ACC112 (cell line): Measurements from ENCODE around the gene UBAC1.
A peak's percentile ranks its signal among the peaks of the same experiment; 100 is the strongest.

Experiments
- H2AFZ ChIP-seq: fragments of 200-600 bp; sonication (generic); one replicate; pipeline ENCODE4 v1.6.0; 2017; ENCODE audit warnings: antibody characterized with exemption, low read length; ENCODE audit not compliant: unreplicated experiment
- H3K27ac ChIP-seq: fragments of 200-600 bp; sonication (generic); 2 replicates; pipeline ENCODE4 v1.5.1; 2014; ENCODE audit warnings: low read depth, mild to moderate bottlenecking, antibody characterized with exemption, low read length, moderate library complexity
- H3K27me3 ChIP-seq: fragments of 200-600 bp; sonication (generic); 2 replicates; pipeline ENCODE4 v1.6.1; 2014; ENCODE audit warnings: mild to moderate bottlenecking, antibody characterized with exemption, low read length, moderate library complexity, mixed read lengths; ENCODE audit not compliant: insufficient read depth
- H3K36me3 ChIP-seq: fragments of 200-600 bp; sonication (generic); 2 replicates; pipeline ENCODE4 v1.6.1; 2016; ENCODE audit warnings: mild to moderate bottlenecking, antibody characterized with exemption, low read length, moderate library complexity, mixed read lengths; ENCODE audit not compliant: insufficient read depth
- H3K4me1 ChIP-seq: fragments of 200-600 bp; sonication (generic); one replicate; pipeline ENCODE4 v1.6.1; 2016; ENCODE audit warnings: low read length, mixed read lengths; ENCODE audit not compliant: insufficient read depth, unreplicated experiment, control insufficient read depth
- H3K4me3 ChIP-seq: fragments of 200-600 bp; sonication (generic); 2 replicates; pipeline ENCODE4 v1.5.1; 2014; ENCODE audit warnings: mild to moderate bottlenecking, low read depth, low read length
- H3K79me2 ChIP-seq: fragments of 200-600 bp; sonication (generic); one replicate; pipeline ENCODE4 v1.6.0; 2016; ENCODE audit warnings: low read length; ENCODE audit not compliant: control insufficient read depth, unreplicated experiment, insufficient read depth

The UBAC1 gene

GRCh38 chr9:135993409-135993742 lies 32.2 kb upstream of the UBAC1 start:
- Histone ChIP-seq H2AFZ (no peak overlapping the region), H3K4me3 (peak overlapping the region; percentile 58; the same call in 1 of the 2 replicates), H3K27me3 (no peaks in the 10 kb centered on the region), H3K4me1 (peaks cover 25% of the 10 kb centered on the region), H3K79me2 (no peaks in the 10 kb centered on the region), H3K36me3 (no peaks in the 10 kb centered on the region), H3K27ac (peak overlapping the region; percentile 23; the same call in 1 of the 2 replicates)

- Histone ChIP-seq H3K4me1 (peaks cover 25% of the 10 kb centered on the region), H3K36me3 (no peaks in the 10 kb centered on the region), H2AFZ (peak overlapping the region; percentile 11), H3K27ac (peak overlapping the region; percentile 23), H3K27me3 (no peaks in the 10 kb centered on the region), H3K79me2 (no peaks in the 10 kb centered on the region), H3K4me3 (peak overlapping the region; percentile 58)
Observed at GRCh38 chr9:135992486-135993408, 31.6 kb upstream of the UBAC1 start.

DNA sequence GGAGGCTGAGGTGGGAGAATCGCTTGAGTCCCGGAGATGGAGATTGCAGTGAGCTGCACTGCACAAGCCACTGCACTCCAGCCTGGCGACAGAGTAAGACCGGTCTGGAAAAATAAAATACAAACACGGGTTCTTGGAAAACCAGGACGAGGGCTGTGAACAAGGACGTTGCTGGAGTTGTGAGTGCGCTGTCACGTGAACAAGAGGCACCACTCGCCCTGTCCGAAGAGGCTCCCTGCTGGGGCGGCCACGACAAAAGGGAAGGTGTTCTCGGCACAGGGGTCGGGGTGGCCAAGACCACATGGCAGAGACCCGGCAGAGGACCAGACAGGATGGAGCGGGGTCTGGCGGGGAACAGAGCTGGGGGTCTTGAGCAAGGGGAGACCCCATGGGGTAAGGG lies 30.6 kb upstream of the UBAC1 start:
- Histone ChIP-seq H3K79me2 (no peaks in the 10 kb centered on the region), H3K27me3 (no peaks in the 10 kb centered on the region), H3K4me1 (peaks cover 25% of the 10 kb centered on the region), H3K4me3 (no peak overlapping the region), H3K27ac (no peak overlapping the region), H3K36me3 (no peaks in the 10 kb centered on the region), H2AFZ (no peak overlapping the region)

DNA sequence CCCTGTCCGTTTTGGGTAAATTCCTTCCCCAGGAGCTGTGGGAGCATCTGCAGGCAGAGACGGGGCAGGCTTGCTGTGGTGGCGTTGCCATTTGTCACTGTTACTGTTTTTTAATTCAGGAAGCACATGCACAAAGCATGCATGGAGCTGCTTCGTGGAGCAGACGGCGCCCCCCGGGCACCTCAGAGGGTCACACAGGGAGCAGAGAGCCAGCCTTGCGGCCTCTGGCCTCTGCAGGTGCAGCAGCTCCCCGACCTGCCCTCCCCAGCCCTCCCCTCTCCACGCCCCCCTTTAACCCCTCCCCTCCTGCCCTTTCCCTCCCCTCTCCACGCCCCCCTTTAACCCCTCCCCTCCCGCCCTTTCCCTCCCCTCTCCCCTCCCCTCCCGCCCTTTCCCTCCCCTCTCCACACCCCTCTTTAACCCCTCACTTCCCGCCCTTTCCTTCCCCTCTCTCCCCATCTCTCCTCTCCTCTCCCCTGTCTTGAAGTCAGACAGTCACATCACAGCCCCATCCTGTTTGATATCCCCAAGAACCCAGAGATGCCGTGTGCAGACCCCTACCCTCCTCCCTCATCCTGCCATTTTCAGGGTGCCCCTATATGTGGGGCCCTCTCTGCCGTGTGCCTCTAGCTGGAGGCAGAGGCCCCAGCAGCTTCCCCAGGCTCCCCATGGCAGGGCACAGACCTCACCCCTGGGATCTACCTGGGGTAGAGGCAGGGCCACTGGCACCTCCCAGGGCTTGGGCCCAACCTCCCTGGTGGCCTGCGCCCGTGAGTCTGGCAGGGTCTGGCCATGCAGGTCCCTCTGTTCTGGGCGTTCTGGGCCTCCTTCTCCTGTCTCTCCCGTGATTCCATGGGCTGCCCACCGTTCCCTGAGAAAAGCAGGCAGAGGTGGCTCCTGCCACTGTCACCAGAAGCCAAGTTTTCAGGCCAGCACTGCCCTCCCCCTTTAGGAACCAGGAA lies 29.6 kb upstream of the UBAC1 start:
- Histone ChIP-seq H2AFZ (no peak overlapping the region), H3K27ac (no peak overlapping the region), H3K27me3 (no peaks in the 10 kb centered on the region), H3K36me3 (no peaks in the 10 kb centered on the region), H3K79me2 (no peaks in the 10 kb centered on the region), H3K4me3 (no peak overlapping the region), H3K4me1 (peaks cover 25% of the 10 kb centered on the region)

GRCh38 chr9:135989722-135990467 lies 28.7 kb upstream of the UBAC1 start:
- H3K4me1 ChIP-seq, result peaks cover 25% of the 10 kb centered on the region
- H3K27ac ChIP-seq, result no peak overlapping the region

DNA sequence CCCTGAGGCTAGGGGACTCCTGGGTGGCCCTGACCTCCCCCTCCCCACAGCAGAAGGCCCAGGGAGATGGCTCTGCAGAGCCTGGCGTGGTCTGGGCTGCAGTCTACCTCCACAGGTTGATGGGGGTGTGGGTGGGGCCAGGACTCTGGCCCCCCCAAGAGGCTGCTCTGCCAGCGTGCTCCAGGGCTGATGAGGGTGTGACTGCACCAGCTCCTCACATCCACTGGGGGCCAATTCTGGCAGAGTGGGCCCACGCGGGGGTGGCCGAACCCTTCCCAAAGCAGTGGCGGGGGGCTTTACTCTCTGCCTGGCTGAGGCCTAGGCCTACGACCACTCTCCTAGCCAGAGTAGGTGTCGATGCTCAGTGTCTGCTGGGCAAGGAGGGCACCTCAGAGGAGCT lies 28.0 kb upstream of the UBAC1 start:
- Histone ChIP-seq H3K4me3 (no peak overlapping the region), H3K4me1 (peaks cover 19% of the 10 kb centered on the region), H2AFZ (no peak overlapping the region), H3K79me2 (no peaks in the 10 kb centered on the region), H3K36me3 (no peaks in the 10 kb centered on the region), H3K27ac (no peak overlapping the region), H3K27me3 (0 out of 2 replicates have a peak, but pooled peaks cover 6% of the 10 kb centered on the region)

More at GRCh38 chr9:135989722-135990467, 28.7 kb upstream of the UBAC1 start:
- H3K36me3 ChIP-seq, result no peaks in the 10 kb centered on the region
- H2AFZ ChIP-seq, result no peak overlapping the region
- no peak overlapping the region for H3K4me3 ChIP-seq
- H3K79me2 ChIP-seq, result no peaks in the 10 kb centered on the region
- no peaks in the 10 kb centered on the region for H3K27me3 ChIP-seq

DNA sequence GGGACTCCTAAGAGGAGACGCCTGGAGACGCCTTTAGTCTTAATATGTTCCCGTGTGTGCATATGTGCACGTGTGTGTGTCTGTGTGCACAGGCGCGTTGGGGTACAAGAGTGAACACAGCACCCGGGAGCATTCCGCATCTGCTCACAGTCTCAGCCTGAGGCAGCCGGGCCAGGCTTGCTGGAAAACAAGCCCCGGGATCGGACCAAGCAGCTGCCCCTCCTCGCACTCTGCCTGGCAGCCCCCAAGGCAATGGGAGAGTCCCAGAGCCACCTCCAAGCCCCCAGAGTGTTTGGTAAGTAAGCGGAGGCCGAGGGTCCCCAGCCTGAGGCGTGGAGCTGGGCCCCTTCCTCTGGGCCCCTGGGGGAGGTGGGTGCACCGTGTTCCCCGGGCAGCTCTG lies 27.3 kb upstream of the UBAC1 start:
- peaks cover 14% of the 10 kb centered on the region for H3K4me1 ChIP-seq
- H3K27me3 ChIP-seq, result 0 out of 2 replicates have a peak, but pooled peaks cover 11% of the 10 kb centered on the region
- H3K36me3 ChIP-seq, result no peaks in the 10 kb centered on the region
- H2AFZ ChIP-seq, result no peak overlapping the region
- no peak overlapping the region for H3K27ac ChIP-seq
- H3K4me3 ChIP-seq, result no peak overlapping the region
- no peaks in the 10 kb centered on the region for H3K79me2 ChIP-seq

- Histone ChIP-seq H3K36me3 (no peaks in the 10 kb centered on the region), H3K4me3 (no peak overlapping the region), H3K4me1 (peaks cover 8% of the 10 kb centered on the region), H3K27ac (no peak overlapping the region), H3K79me2 (no peaks in the 10 kb centered on the region), H2AFZ (no peak overlapping the region), H3K27me3 (0 out of 2 replicates have a peak, but pooled peaks cover 11% of the 10 kb centered on the region)
Observed at GRCh38 chr9:135987838-135988404, 26.7 kb upstream of the UBAC1 start.

GRCh38 chr9:135986605-135987004 lies 25.4 kb upstream of the UBAC1 start:
- 0 out of 2 replicates have a peak, but pooled peaks cover 11% of the 10 kb centered on the region for H3K27me3 ChIP-seq
- H3K4me3 ChIP-seq, result no peak overlapping the region
- no peaks in the 10 kb centered on the region for H3K79me2 ChIP-seq
- H3K4me1 ChIP-seq, result no peaks in the 10 kb centered on the region
- no peak overlapping the region for H2AFZ ChIP-seq
- H3K36me3 ChIP-seq, result no peaks in the 10 kb centered on the region
- no peak overlapping the region for H3K27ac ChIP-seq

DNA sequence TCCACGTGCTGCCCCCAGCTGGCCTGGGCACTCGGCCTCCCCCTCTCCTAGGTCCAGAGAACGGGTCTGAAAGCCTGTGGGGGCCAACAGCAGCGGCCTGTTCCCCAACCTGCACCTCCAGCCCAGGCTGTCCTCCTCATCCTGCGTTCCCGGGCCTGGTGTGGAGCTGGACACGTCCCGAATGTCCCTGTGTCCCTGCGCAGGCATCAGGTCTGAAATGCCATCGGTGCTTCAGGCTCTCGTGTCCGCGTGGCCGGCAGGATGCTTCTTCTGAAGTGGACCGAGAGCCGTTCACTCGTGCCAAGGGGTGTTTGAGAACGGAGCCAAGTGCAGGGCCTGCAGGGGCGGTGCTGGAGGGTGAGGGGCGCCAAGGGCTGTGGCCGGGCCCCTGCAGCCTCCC lies 24.7 kb upstream of the UBAC1 start:
- Histone ChIP-seq H3K36me3 (no peaks in the 10 kb centered on the region), H3K4me1 (no peaks in the 10 kb centered on the region), H2AFZ (no peak overlapping the region), H3K4me3 (no peak overlapping the region), H3K79me2 (no peaks in the 10 kb centered on the region), H3K27ac (no peak overlapping the region), H3K27me3 (0 out of 2 replicates have a peak, but pooled peaks cover 11% of the 10 kb centered on the region)
